ENCODE results near the gene SORBS1.

Gene SORBS1

DNA sequence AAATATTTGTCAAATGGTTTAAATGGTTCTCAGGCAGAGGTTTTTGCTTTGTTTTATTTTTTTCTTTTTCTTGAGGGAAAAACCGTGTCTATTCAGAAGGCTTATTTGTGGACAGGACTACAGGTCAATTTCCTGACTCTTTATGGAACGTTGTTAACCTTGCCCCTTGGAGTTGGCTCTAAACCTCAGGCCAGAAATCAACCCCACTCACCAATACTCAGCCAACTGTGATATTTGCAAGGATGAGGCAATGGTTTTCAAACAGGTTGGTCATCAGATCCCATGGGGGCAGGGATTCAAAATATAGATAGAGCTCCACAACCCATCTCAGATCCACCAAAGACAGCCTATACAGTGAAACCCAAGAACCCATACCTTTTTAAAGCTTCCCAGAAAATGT lies 280.5 kb downstream of the SORBS1 start:
- no peak for DNase-seq

DNA sequence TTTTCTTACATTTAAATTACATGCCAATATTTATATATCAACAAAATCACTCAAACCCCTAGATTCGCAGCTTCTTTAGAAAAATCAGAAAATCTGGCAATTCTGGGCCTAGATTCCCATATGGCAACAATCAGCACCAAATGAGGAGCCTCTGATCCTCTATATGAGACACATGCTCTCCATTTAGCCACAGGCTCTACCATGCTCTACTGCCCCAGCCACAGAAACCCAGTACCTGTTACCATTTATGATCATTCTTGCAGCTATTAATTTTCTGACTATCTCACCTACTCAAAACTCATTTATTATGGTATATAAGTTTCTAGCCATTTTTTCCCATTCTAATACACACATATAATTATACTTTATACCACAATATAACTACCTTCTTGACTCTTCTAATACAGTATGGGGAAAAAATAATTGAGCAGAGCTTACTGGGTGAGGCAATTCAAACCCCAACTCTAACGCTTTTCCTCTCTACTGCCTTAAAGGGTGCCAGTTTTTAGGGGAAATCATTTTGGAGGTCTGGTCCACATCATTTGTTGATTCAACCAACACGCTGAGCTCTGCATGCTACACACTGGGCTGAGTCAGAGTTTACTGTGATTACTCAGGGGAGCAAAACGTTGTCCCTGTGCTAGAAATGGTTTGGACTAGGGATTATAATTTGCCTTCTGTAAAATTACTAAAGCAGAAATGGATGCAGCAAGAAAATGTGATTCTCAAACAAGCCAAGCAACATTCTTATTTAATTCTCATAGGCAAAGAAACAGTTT lies 281.9 kb downstream of the SORBS1 start:
- DNase-seq: no peak

DNA sequence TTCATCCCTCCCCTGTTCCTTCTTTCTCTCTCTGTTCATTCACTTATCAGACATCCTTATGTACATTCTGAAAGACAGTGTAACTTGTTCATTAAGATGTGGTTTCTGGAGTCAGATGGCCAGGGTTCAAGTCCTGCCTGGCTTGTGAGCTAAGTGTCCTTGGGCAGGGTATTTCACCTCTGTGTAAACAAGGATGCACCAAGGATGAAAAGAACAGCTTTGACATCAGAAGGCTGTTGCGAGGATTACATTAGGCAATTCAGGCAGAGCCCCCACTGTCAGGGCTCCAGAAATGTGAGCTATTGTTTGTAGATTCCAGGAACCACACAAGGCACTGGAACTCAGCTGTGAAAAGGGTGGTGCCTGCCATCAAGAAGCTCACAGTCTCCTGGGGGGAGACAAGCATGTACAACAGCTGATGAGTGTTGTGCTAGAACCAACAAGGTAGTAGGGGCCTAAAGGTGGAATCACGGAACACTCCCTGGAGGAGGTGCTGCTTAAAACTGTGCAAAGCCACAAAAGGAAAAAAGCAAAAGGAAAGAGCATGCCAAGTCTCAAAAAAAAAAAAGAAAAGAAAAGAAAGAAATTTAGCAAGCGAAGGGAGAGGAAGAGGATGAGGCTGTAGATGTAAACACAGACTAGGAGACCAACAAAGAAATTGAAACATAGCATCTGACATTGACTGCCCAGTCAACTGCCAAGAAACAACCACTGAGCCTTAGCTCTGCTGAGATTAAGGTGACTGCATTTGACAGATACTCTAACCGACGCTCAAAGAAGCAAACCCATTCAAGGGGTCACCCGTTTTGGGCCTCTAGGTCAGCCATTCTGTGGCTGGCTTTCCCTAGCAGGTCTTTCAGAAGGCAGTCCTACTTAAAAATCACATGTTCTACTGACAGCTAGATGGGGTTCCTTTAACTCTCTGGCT lies 282.8 kb downstream of the SORBS1 start:
- DNase-seq: no peak

DNA sequence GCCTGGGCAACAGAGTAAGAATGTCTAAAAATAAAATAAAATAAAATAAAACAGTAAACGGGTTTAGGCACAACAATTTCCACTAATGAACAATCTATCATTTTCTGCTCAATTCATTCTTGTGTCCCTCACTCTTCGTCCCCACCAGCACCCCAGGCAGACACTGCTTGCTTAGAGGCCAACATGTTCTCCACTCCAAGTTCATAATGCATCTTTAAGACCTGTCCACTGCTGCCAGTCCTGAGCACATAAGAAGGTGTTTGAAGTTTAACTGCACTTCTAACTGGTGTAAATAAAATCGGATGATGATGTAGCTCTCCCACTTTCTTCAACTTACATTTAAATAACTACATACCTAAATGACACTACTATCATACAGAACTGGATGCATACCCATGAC lies 283.6 kb downstream of the SORBS1 start:
- DNase-seq: no peak

DNA sequence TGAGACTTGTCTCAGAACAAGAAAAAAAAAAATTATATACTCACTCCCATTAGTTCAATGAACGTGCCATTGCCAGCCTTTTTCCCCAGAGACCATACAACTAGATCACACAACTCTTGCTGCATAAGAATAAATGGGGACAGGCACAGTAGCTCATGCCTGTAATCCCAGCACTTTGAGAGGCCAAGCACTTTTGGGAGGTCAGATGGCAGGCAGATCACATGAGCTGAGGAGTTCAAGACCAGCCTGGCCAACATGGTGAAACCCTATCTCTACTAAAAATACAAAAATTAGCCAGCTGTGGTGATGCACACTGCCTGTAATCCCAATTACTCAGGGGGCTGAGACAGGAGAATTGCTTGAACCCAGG lies 284.0 kb downstream of the SORBS1 start:
- no peak for DNase-seq

DNA sequence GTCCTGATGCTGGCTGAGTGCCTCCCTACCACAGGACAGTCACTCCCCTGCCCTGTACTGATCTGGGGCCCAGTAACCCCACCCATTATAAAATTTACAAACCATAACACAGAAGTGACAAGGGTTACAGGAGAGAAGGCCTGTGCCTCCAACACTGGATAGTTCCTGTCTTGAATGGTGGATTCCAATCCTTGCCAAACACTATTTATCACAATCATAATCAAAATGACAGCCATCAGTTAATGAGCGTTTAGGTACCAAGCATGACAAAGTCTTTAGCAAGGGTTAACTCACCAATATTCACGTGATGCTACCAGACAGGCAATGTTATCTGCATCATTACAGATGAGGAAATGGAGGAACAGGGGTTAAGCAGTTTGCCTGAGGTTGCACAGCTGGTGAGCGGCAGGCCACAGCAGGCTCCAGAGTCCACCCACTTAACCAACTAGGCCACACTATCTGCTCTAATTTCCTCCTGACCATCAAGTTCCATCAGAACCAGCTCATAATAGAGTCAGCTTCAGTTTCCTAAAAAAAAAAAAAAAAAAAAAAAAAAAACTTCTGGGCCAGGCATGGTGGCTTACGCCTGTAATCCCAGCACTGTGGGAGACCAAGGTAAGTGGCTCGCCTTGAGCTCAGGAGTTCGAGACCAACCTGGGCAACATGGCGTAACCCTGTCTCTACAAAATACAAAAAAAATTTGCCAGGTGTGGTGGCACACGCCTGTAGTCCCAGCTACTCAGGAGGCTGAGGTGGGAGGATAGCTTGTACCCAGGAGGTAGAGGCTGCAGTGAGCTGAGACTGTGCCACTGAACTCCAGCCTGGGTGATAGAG lies 284.6 kb downstream of the SORBS1 start:
- DNase-seq: no peak

DNA sequence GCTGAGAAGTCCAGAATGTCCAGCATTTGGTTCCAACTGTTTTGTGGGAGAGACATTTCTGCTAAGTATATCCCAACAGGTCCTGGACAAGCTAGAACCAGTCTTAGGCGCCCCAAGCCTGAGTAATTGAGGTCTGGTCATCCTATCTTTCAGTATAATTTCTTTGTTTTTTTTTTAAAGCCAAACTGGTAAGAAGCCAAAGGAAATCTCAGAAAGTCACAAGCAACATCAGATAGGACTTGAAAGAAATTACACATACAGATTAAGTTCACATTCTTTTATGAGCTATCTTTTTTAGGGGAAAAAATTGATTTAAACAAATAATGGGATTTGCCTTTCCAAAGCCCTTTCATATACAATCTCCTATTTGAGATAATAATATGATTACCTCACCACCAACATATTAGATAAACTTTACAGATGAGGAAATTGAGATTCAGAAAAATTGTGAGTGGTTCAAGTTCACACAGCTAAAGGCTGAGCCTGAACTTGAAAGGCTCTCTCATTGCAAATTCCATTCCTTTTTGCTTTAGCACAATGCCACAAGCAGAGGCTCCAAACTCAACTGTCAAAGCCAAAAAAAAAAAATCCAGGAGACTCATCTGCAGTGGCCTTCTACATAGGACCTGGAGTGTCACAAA lies 285.3 kb downstream of the SORBS1 start:
- DNase-seq: no peak

DNA sequence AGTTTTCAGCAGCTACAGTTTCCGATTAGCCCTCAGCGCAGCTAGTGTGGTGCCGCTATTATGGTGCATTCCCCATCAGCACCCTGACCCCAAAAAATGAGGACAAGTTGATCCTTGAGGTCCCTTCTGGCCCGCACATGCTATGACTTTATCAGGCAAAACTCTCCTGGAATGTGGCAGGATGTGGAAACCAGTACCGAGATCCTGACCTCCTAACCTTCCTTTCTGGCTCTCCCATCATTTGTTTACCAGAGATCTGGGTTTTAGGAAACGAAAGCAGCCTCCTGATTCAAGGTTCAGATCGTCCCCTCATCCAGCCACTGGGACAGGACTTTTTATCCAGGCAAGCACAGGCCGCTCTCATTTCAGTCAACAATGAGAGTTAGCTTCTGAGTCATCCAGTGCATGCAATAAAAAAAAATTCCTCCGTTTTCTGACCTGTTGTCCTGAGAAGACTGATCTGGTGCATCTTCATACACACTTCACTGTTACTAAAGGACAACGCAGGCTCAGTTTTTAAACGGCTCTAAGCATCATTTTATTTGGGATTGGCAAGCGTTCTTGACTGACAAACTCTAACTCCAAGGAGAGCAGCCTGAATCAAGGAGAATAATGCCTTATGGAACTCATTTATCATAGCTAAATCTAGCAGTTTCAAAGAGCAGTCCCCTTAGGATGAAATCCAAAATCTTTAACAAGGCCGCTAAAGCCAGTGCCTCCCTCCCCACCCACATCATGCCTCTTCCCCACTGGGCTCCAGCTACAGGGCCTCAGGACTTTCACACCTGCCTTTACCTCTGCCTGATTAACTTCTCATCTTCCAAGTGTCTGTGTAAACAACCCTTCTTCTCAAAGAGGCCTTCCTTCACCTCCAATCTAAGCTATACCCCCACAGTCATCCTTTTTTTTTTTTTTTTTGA lies 287.5 kb downstream of the SORBS1 start:
- DNase-seq: no peak

DNA sequence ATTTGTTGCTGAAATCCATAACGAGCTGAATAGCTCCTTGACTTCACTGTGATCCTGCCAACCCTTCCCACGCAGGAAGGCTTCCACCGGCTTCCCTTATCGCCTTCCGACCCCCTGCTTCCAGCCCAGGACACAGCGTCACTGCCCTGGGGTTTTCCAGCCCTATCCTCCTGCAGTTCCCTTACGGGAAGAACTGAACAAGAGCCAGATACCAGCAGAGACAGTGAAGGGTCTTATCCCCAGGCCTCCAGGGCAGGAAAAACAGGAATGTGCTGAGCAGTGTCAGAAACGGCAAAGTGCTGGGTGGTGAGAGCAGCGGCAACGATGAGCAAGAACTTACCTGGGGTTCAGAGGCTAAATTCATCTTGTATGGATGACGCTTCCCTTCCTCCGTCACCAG lies 292.7 kb downstream of the SORBS1 start:
- no peak for DNase-seq

DNA sequence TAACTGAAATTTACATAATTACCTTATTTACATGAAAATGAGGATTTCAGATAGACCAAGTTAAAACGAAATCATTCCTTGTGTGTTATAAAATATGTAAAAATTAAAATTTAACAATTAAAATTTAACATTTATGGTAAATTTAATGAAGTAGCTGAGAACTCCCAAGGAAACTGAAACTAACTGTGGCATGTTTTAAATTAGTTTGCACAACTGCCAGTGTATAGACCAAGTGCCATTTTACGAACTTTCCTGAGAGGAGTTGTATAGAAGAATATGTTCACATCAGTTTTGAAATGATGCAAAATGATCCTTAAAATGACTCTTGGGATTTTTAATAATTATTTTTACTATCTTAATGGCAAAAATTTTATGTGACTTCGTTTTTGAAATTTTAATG lies 293.9 kb downstream of the SORBS1 start:
- DNase-seq: no peak

DNA sequence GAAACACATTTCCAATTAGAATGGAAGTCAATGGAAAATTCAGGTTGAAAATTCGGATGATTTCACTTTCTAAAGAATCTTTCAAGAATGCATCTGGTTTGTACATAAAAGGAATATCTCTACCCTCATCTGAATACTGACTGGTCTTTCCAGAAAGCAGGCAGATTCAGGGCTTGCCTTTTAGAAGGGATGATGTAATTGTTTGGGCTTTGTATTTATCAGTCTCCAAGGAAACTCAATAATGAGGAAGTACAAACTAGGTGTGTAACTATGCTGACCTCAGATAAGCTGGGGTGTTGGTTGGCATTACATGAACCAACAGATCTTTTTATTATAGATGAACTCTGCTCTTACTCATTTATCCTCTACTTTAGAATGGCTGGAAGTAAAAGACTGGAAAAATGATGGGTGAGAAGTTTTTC lies 294.5 kb downstream of the SORBS1 start:
- DNase-seq: peak; percentile 2

DNA sequence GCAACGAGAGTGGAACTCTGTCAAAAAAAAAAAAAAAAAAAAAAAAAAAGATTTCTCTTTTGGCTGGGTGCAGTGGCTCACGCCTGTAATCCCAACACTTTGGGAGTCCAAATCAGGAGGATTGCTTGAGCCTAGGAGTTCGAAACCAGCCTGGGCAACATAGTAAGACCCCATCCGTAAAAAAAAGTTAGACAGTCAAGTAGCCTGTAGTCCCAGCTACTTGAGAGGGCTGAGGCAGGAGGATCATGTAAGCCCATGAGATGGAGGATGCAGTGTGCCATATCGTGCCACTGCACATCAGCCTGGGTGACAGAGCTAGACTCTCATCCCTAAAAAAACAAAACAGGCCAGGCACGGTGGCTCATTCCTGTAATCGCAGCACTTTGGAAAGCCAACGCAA lies 295.6 kb downstream of the SORBS1 start:
- DNase-seq: no peak

DNA sequence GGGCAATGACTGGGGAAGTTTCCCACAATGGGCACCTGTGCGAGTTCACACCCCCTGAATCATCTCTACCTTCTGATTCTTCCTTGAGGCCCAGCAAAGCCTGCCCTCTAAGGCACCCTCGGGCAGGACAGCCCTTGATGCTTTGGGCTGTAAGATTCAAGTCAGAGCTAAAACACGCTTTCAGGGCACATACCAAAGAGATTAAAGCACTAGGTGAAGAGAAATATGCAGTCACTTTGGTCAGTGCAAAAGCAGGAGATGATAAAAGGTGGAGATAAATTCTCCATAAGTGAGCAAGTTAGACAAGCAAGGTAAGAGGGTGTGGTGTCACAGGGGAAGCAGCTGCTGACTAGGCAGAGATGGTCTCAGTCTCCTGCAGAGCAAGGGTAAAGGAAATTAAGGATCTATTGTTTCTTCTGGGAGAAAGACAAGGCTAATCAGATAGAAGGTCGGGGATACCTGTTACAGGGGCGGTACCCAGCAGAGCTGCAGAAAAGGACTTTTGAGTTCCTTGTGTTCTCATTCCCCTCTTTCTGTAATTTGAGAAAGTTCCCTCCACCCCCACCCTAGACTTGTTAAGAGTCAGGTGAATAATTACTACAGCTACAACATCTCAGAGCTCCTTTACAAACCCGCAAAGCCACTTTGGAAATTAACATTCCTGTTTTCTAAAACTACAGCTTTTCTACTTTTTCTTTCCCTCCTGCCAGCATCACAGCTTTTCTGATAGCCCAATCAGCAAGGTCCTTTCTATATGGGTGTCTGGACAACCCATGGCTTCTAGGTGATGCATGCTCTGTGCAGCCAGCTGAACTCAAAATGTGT lies 296.7 kb downstream of the SORBS1 start:
- DNase-seq: no peak

DNA sequence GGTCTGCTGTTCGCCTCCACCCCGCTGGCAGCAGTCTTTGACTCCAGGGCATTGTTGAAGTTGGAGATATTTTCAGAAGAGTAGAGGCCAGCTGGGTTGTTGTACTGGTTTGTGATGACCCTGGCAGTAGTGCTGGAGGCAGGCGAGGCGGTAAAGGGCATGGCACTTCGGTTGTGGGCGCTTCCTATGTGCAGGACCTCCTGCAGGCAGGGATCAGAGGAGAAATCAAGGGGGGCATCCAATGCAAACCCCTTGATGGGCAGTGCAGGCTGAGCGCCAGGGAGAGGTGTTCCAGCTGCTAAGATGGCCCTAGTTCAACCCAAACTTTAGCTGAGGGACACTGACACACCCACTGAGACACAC lies 297.3 kb downstream of the SORBS1 start:
- no peak for DNase-seq

DNA sequence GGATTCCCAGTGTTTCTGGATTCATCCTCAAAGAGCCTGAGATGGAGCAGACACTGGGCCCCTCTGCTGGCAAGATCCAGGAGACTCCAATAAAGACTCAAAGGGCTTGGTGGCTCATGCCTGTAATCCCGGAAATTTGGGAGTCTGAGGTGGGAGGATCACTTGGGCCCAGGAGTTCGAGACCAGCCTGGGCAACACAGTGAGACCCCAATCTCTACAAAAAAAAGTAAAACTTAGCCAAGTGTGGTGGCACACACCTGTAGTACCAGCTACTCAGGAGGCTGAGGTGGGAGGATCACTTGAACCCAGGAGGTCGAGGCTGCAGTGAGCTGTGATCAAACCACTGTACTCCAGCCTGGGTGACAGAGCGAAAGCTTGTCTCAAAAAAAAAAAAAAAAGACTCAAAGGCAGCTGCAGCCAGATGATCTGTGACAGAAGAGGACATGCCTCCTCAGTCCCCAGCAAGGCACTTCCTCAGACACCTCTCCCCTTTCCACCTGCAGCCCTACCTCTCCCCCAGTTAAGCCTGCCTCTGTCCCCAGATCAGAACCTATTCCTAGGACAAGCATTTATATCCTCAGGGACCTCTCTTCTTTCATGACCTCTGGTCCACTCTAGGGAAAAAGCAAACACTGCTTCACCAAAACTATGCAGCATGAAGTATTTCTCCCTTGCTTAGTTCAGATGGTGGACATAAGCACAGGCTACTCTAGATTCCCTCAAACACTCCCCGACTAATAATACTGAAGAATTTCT lies 298.2 kb downstream of the SORBS1 start:
- DNase-seq: no peak

DNA sequence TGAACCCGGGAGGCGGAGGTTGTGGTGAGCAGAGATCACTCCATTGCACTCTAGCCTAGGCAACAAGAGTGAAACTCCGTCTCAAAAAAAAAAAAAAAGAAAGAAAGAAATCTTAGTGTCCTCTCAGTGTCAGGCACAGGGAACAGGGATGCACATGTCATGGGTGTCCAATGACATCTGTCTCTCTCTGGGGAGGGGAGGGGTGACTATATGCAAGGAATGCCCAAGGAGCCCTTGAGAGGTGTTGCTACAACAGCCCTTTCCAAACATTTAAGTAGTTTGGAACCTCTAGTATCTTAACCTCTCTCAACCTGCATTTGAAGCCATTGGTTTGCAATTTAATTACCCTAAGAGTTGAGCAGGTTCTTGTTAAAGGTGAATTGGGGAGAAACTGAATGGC lies 299.2 kb downstream of the SORBS1 start:
- no peak for DNase-seq
